SK-N-SH treated with all-trans-retinoic acid at 6 μM for 48 hours (cell line): Measurements from ENCODE around the gene SYNE1.

Source experiments
- ARNTL ChIP-seq: fragments of 450-650 bp; formaldehyde crosslinking; IDR thresholded peaks from 2 replicates; pipeline ENCODE4 v1.5.0; 2020; ENCODE audit warnings: low read depth, mild to moderate bottlenecking, moderate library complexity, borderline replicate concordance
- CREB5 ChIP-seq: fragments of 250-450 bp; sonication (Bioruptor Pico); IDR thresholded peaks from 2 replicates; pipeline ENCODE4 v1.5.1; 2020; ENCODE audit warnings: low read depth, mild to moderate bottlenecking, moderate library complexity
- CSDC2 ChIP-seq: fragments of 250-450 bp; sonication (Bioruptor Pico); IDR thresholded peaks from 2 replicates; pipeline ENCODE4 v1.5.0; 2020; ENCODE audit warnings: mild to moderate bottlenecking, moderate library complexity
- ESRRG ChIP-seq: fragments of 250-450 bp; sonication (Bioruptor Pico); IDR thresholded peaks from 2 replicates; pipeline ENCODE4 v1.6.1; 2021; ENCODE audit warnings: mild to moderate bottlenecking
- ISL1 ChIP-seq: fragments of 250-450 bp; sonication (Bioruptor Pico); IDR thresholded peaks from 2 replicates; pipeline ENCODE4 v2.1.2; 2022; ENCODE audit warnings: mild to moderate bottlenecking, moderate library complexity
- PATZ1 ChIP-seq: fragments of 250-450 bp; sonication (Bioruptor Pico); IDR thresholded peaks from 2 replicates; pipeline ENCODE4 v1.8.0; 2020; ENCODE audit warnings: mild to moderate bottlenecking, moderate library complexity, borderline replicate concordance
- POU6F1 ChIP-seq: fragments of 250-450 bp; sonication (Bioruptor Pico); IDR thresholded peaks from 2 replicates; pipeline ENCODE4 v1.8.0; 2021; ENCODE audit warnings: low read depth, mild to moderate bottlenecking, moderate library complexity, borderline replicate concordance
- PPARA ChIP-seq: fragments of 250-450 bp; sonication (Bioruptor Pico); IDR thresholded peaks from 2 replicates; pipeline ENCODE4 v1.5.0; 2020; ENCODE audit warnings: mild to moderate bottlenecking, borderline replicate concordance
- RARB ChIP-seq: fragments of 250-450 bp; sonication (Bioruptor Pico); IDR thresholded peaks from 2 replicates; pipeline ENCODE4 v1.8.0; 2021; ENCODE audit warnings: mild to moderate bottlenecking, moderate library complexity
- TOX ChIP-seq: fragments of 250-450 bp; sonication (Bioruptor Pico); IDR thresholded peaks from 2 replicates; pipeline ENCODE4 v1.8.0; 2021; ENCODE audit warnings: mild to moderate bottlenecking, moderate library complexity, borderline replicate concordance
- ZFP3 ChIP-seq: fragments of 250-450 bp; sonication (Bioruptor Pico); IDR thresholded peaks from 2 replicates; pipeline ENCODE4 v1.5.0; 2020; ENCODE audit warnings: mild to moderate bottlenecking, moderate library complexity
- ZFP30 ChIP-seq: fragments of 450-650 bp; formaldehyde crosslinking; IDR thresholded peaks from 2 replicates; pipeline ENCODE4 v1.5.0; 2022; ENCODE audit warnings: mild to moderate bottlenecking, moderate library complexity

- no peak for TF ChIP-seq ARNTL (CRISPR knock-in tag)
- no peak for TF ChIP-seq PATZ1 (CRISPR knock-in tag)
- no peak for TF ChIP-seq ISL1 (CRISPR knock-in tag)
- TF ChIP-seq CREB5 (CRISPR knock-in tag) = no peak
- no peak for TF ChIP-seq RARB (CRISPR knock-in tag)
- no peak for TF ChIP-seq ESRRG
- no peak for TF ChIP-seq ZFP3 (CRISPR knock-in tag)
- TF ChIP-seq ZFP30 (CRISPR knock-in tag) = no peak
- TF ChIP-seq TOX = no peak
- no peak for TF ChIP-seq CSDC2 (CRISPR knock-in tag)
- TF ChIP-seq POU6F1 (CRISPR knock-in tag) = no peak
- no peak for TF ChIP-seq PPARA (CRISPR knock-in tag)
These were observed 529.2 kb downstream of the SYNE1 start for GRCh38 chr6:152107973-152108372.
